COLO668 (cell line): ENCODE measurements around the gene TXNDC8.
"Not testable (repeated sequence)": the region's sequence is repeated elsewhere in the genome, so short reads cannot be mapped to it uniquely, and the experiment has no call there.

Experiments
- DNase-seq: peaks from one replicate; lab custom pipeline; 2025; ENCODE audit not compliant: unreplicated experiment; lab: John Stamatoyannopoulos, UW

TXNDC8 gene

GRCh38 chr9:110328763-110329162 is 8.9 kb downstream of the TXNDC8 start:
- DNase-seq = no peak

- DNase-seq = no peak
Observed at GRCh38 chr9:110327716-110328115, 9.9 kb downstream of the TXNDC8 start.

- no peak for DNase-seq
Observed at GRCh38 chr9:110323818-110324217, 13.8 kb downstream of the TXNDC8 start.

- DNase-seq = no peak
Observed at GRCh38 chr9:110320651-110321445, 16.8 kb downstream of the TXNDC8 start.

- no peak for DNase-seq
Observed at GRCh38 chr9:110319781-110320492, 17.7 kb downstream of the TXNDC8 start.

- no peak for DNase-seq
Observed at GRCh38 chr9:110317911-110318310, 19.8 kb downstream of the TXNDC8 start.

GRCh38 chr9:110316261-110317075 is 21.2 kb downstream of the TXNDC8 start:
- no peak for DNase-seq

- DNase-seq = not testable (repeated sequence)
Observed at GRCh38 chr9:110311978-110312377, 25.7 kb downstream of the TXNDC8 start.

- no peak for DNase-seq
Observed at GRCh38 chr9:110309681-110310080, 28.0 kb downstream of the TXNDC8 start.

GRCh38 chr9:110308633-110309038 is 29.0 kb downstream of the TXNDC8 start:
- DNase-seq = no peak

- no peak for DNase-seq
Observed at GRCh38 chr9:110307191-110307590, 30.5 kb downstream of the TXNDC8 start.

GRCh38 chr9:110303133-110303532 is 34.5 kb downstream of the TXNDC8 start:
- no peak for DNase-seq

GRCh38 chr9:110298043-110298605 is 39.5 kb downstream of the TXNDC8 start:
- no peak for DNase-seq

GRCh38 chr9:110293248-110293647 is 44.4 kb downstream of the TXNDC8 start:
- DNase-seq = no peak

- no peak for DNase-seq
Observed at GRCh38 chr9:110291921-110292557, 45.6 kb downstream of the TXNDC8 start.

GRCh38 chr9:110290001-110290400 is 47.7 kb downstream of the TXNDC8 start:
- no peak for DNase-seq

GRCh38 chr9:110288503-110288902 is 49.2 kb downstream of the TXNDC8 start:
- DNase-seq = no peak

- DNase-seq = no peak
Observed at GRCh38 chr9:110287289-110287680, 50.4 kb downstream of the TXNDC8 start.

GRCh38 chr9:110284211-110284844 is 53.3 kb downstream of the TXNDC8 start:
- DNase-seq = no peak

- no peak for DNase-seq
Observed at GRCh38 chr9:110283751-110284150, 53.9 kb downstream of the TXNDC8 start.
